Skeletal muscle satellite cell (primary cell): ENCODE results near the gene PRKCG.

ENCODE experiments used
- H3K27me3 ChIP-seq: 2 replicates; pipeline ENCODE4 v1.7.0; 2013; ENCODE audit warnings: low read length; ENCODE audit not compliant: control insufficient read depth, insufficient read depth
- H3K36me3 ChIP-seq: 2 replicates; pipeline ENCODE4 v1.7.0; 2013; ENCODE audit warnings: mild to moderate bottlenecking, control low read depth, low read length; ENCODE audit not compliant: insufficient read depth
- H3K4me1 ChIP-seq: 2 replicates; pipeline ENCODE4 v1.7.0; 2013; ENCODE audit warnings: low read length; ENCODE audit not compliant: control insufficient read depth, insufficient read depth
- H3K4me2 ChIP-seq: 2 replicates; pipeline ENCODE4 v1.7.0; 2013; ENCODE audit warnings: mild to moderate bottlenecking, low read length
- H3K4me3 ChIP-seq: 2 replicates; pipeline ENCODE4 v1.7.0; 2013; ENCODE audit warnings: low read length
- H3K9ac ChIP-seq: 2 replicates; pipeline ENCODE4 v1.7.0; 2013; ENCODE audit warnings: mild to moderate bottlenecking, low read depth, low read length, moderate library complexity
- H3K9me3 ChIP-seq: replicated peaks from 2 replicates; pipeline ENCODE4 v1.7.0; 2013; ENCODE audit warnings: mild to moderate bottlenecking, control low read depth, low read length

PRKCG gene

GRCh38 chr19:53873773-53874605 lies 8.0 kb upstream of the PRKCG start:
- no peak overlapping the region for H3K4me3 ChIP-seq
- H3K9me3 ChIP-seq: no peaks in the 10 kb centered on the region
- H3K36me3 ChIP-seq: peaks cover 39% of the 10 kb centered on the region
- H3K4me2 ChIP-seq: no peak overlapping the region
- no peak overlapping the region for H3K9ac ChIP-seq
- H3K4me1 ChIP-seq: no peaks in the 10 kb centered on the region
- no peaks in the 10 kb centered on the region for H3K27me3 ChIP-seq

- H3K4me1 ChIP-seq: peaks cover 2% of the 10 kb centered on the region
- H3K36me3 ChIP-seq: peaks cover 39% of the 10 kb centered on the region
- no peak overlapping the region for H3K9ac ChIP-seq
- no peak overlapping the region for H3K4me3 ChIP-seq
- no peak overlapping the region for H3K4me2 ChIP-seq
- H3K9me3 ChIP-seq: no peaks in the 10 kb centered on the region
- H3K27me3 ChIP-seq: no peaks in the 10 kb centered on the region
Measured at GRCh38 chr19:53874606-53874990, 7.4 kb upstream of the PRKCG start.

GRCh38 chr19:53875602-53876325 lies 6.2 kb upstream of the PRKCG start:
- Histone ChIP-seq H3K36me3 (peaks cover 34% of the 10 kb centered on the region), H3K4me2 (no peak overlapping the region), H3K4me3 (no peak overlapping the region), H3K9ac (no peak overlapping the region), H3K4me1 (peaks cover 3% of the 10 kb centered on the region), H3K27me3 (peaks cover 10% of the 10 kb centered on the region), H3K9me3 (no peaks in the 10 kb centered on the region)

GRCh38 chr19:53876651-53877224 lies 5.3 kb upstream of the PRKCG start:
- H3K27me3 ChIP-seq: peaks cover 20% of the 10 kb centered on the region
- H3K4me3 ChIP-seq: no peak overlapping the region
- no peaks in the 10 kb centered on the region for H3K9me3 ChIP-seq
- H3K9ac ChIP-seq: no peak overlapping the region
- peaks cover 8% of the 10 kb centered on the region for H3K4me1 ChIP-seq
- no peak overlapping the region for H3K4me2 ChIP-seq
- H3K36me3 ChIP-seq: peaks cover 34% of the 10 kb centered on the region

GRCh38 chr19:53877361-53877766 lies 4.6 kb upstream of the PRKCG start:
- Histone ChIP-seq H3K4me2 (no peak overlapping the region), H3K4me1 (peaks cover 14% of the 10 kb centered on the region), H3K9ac (no peak overlapping the region), H3K4me3 (no peak overlapping the region), H3K36me3 (peaks cover 34% of the 10 kb centered on the region), H3K27me3 (peaks cover 26% of the 10 kb centered on the region), H3K9me3 (no peaks in the 10 kb centered on the region)

GRCh38 chr19:53878776-53879139 lies 3.2 kb upstream of the PRKCG start:
- peaks cover 14% of the 10 kb centered on the region for H3K4me1 ChIP-seq
- H3K4me2 ChIP-seq: peak overlapping the region; percentile 93
- H3K4me3 ChIP-seq: peak overlapping the region; percentile 78
- peaks cover 24% of the 10 kb centered on the region for H3K36me3 ChIP-seq
- H3K9me3 ChIP-seq: no peaks in the 10 kb centered on the region
- H3K27me3 ChIP-seq: peaks cover 36% of the 10 kb centered on the region
- H3K9ac ChIP-seq: peak overlapping the region; percentile 69

- Histone ChIP-seq H3K4me1 (peaks cover 14% of the 10 kb centered on the region), H3K36me3 (peaks cover 17% of the 10 kb centered on the region), H3K9me3 (no peaks in the 10 kb centered on the region), H3K9ac (peak overlapping the region; percentile 69), H3K27me3 (peaks cover 43% of the 10 kb centered on the region), H3K4me3 (peak overlapping the region; percentile 78), H3K4me2 (peak overlapping the region; percentile 93)
Measured at GRCh38 chr19:53879140-53880081, 2.6 kb upstream of the PRKCG start.

- H3K36me3 ChIP-seq: peaks cover 7% of the 10 kb centered on the region
- peaks cover 54% of the 10 kb centered on the region for H3K27me3 ChIP-seq
- peaks cover 14% of the 10 kb centered on the region for H3K4me1 ChIP-seq
- H3K9ac ChIP-seq: no peak overlapping the region
- H3K4me3 ChIP-seq: no peak overlapping the region
- peak overlapping the region; percentile 59 for H3K4me2 ChIP-seq
- H3K9me3 ChIP-seq: no peaks in the 10 kb centered on the region
Measured at GRCh38 chr19:53880711-53881481, 1.1 kb upstream of the PRKCG start.

GRCh38 chr19:53882391-53883050 lies 524 bp downstream of the PRKCG start:
- Histone ChIP-seq H3K4me2 (peak overlapping the region; percentile 59), H3K9me3 (no peaks in the 10 kb centered on the region), H3K36me3 (no peaks in the 10 kb centered on the region), H3K4me1 (peaks cover 14% of the 10 kb centered on the region), H3K9ac (no peak overlapping the region), H3K27me3 (peaks cover 58% of the 10 kb centered on the region), H3K4me3 (peak overlapping the region; percentile 40)

- peaks cover 58% of the 10 kb centered on the region for H3K27me3 ChIP-seq
Measured at GRCh38 chr19:53883231-53883661, 1.2 kb downstream of the PRKCG start.

More at GRCh38 chr19:53883231-53883661, 1.2 kb downstream of the PRKCG start:
- Histone ChIP-seq H3K36me3 (no peaks in the 10 kb centered on the region), H3K9me3 (no peaks in the 10 kb centered on the region), H3K4me3 (no peak overlapping the region), H3K4me1 (peaks cover 14% of the 10 kb centered on the region), H3K9ac (no peak overlapping the region), H3K4me2 (no peak overlapping the region)
